GM19395 (cell line): ENCODE measurements around the gene SNX8.

Experiments
- ATAC-seq: cut with Tn5 transposase; IDR thresholded peaks from one replicate; pipeline ENCODE4 v1.9.1; 2021; ENCODE audit warnings: mild to moderate bottlenecking, moderate library complexity; ENCODE audit not compliant: unreplicated experiment

SNX8 gene

GRCh38 chr7:2266911-2267310 is 47.3 kb downstream of the SNX8 start:
- no peak for ATAC-seq

- ATAC-seq: no peak
Measured at GRCh38 chr7:2264158-2264557, 50.1 kb downstream of the SNX8 start.

GRCh38 chr7:2263176-2263575 is 51.1 kb downstream of the SNX8 start:
- no peak for ATAC-seq

DNA sequence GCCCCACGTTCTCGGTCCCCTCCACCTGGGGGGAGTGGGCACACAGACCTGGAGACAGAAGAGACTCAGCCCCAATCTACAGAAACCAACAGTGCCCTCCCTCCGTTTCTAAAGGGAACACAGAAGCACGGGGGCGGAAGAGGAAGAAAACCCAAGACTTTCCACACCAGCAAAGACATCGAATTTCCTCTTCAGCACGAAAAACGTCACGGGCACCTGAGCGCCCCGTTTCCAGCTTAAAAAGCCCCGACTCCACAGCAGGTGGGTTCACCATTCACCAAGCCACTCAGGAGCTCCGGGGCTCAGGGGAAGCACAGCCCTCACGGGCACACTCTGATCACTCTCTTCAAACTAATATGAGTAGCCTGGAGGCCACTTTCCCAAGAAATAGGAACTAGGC is 52.6 kb downstream of the SNX8 start:
- no peak for ATAC-seq

DNA sequence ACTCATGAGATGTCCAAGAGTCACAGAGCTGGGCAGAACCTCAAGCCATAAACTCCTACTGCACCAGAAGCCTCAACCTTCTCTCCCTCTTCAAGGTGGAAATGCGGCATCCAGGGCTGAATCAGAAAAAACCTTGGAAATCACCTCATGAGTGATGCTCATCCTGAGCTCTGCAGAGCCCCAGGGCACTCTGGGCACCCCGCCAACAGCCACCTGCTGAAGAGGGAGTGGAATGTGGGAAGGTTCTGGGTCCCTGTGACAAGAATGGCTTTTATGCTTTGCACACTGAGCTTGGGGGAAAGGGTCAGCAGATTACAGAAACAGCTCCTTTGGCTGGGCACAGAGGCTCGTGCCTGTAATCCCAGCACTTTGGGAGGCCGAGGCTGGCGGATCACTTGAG is 53.4 kb downstream of the SNX8 start:
- no peak for ATAC-seq

GRCh38 chr7:2259480-2259879 is 54.8 kb downstream of the SNX8 start:
- ATAC-seq: no peak

GRCh38 chr7:2258661-2259365 is 55.4 kb downstream of the SNX8 start:
- peak; percentile 66 for ATAC-seq

DNA sequence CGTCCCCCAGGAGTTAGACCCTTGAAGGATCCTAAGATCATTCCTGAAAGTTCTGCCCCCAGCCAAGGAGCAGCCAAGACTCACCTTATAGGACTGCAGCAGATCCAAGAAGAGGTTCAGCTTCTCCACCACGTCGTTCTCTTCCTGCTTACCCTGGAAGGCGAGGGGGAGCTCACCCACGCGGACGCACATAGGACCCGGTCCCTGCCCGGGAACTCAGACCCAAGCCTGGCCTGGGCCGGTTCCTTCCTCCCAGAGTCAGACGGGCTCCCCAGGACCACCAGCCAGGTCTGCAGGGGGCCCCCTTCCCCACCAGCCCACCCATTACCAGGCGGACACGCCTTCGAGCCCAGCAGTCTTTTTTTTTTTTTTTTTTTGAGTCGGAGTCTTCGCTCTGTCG is 56.6 kb downstream of the SNX8 start:
- no peak for ATAC-seq

DNA sequence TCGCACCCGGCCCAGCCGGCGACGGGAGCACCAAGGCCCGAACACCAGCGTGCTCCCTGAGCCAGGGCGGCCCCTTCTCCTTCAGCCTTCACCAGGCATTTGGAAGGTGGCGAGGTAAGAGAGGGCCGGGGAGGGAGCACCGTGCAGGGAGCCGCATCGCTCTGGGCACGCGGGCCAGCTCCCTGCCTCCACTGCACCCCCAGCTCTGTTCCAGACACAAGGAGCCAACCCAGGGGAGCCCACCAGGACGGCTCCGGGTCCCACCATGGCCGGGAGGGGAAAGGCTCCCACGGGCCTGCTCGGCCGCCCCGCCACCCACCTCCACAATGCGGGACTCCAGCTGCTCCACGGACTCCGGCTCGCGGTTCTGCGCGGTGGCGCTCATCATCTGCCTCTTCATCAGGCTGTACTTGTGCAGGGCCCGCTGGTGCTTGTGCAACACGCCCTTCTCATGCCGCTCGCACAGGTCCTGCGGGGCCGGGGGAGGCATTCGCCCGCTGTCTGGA is 57.1 kb downstream of the SNX8 start:
- no peak for ATAC-seq

DNA sequence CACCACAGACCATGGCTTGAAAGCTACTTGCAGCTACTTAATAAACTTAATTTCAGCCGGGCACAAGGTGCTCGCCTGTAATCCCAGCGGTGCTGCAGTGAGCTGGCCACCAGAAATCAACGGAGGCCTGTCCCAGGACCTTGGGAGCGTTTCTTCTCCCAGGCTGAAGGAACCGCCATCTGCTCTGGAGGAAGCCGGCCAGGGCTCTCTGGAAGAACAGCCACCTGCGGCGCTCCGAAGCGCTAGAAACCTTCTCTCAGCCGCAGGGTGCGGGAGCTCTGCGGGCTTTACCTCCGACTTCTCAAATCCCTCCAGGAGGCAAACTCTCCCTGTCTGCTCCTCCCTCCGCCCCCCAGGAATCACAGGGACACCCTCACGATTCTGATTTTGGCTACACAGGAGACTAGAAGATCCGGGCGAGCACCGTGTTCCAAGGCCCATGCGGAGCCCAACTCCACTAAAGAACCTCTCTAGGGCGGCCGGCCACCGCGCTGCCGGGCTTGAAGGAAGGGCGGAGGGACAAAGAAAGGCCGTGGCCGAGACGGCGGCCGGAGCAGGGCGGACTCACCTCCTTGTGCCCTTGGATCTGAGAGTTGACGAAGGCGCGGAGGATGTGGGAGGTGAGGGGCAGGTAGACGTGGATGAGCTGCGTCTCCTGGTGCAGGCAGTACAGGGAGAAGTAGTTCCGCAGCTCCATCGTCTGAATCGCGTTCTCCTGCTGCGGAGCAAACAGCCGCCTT is 57.8 kb downstream of the SNX8 start:
- ATAC-seq: no peak

- ATAC-seq: no peak
Measured at GRCh38 chr7:2255145-2256139, 58.8 kb downstream of the SNX8 start.

- no peak for ATAC-seq
Measured at GRCh38 chr7:2254429-2255144, 59.7 kb downstream of the SNX8 start.

DNA sequence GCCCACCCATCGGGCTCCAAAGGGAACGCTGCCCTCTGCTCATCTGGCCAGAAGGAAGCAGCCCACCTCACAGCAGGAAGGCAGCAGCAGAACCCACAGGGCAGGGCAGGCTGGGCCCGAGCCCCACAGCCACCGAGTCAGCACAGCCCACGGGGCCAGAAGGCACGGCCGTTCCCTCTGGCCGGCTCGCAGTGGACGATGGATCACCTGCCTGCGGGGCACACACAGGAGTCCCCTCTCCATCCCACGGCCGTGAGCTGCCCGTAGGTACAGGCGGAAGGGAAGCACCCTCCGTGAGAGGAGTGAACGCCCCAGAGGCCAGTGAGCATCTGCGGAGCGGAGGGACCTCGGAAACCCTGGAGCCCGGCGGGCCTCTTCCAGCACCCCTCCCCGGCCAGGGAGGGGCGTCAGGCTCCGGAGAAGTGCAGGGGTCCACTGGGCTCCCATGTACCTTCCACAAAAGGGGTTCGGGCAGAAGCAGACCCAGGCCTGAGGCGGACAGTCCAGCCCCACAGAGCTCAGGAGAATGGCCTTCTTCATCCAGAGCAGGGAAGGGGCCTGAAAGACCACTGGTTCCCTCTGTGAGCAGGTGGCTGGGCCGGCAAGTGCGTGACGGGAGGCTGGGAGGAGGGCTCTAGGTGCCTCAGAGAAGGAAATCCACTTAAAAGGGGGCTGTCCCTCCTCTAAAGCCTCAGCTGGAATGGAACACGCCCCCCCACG is 60.6 kb downstream of the SNX8 start:
- ATAC-seq: no peak

DNA sequence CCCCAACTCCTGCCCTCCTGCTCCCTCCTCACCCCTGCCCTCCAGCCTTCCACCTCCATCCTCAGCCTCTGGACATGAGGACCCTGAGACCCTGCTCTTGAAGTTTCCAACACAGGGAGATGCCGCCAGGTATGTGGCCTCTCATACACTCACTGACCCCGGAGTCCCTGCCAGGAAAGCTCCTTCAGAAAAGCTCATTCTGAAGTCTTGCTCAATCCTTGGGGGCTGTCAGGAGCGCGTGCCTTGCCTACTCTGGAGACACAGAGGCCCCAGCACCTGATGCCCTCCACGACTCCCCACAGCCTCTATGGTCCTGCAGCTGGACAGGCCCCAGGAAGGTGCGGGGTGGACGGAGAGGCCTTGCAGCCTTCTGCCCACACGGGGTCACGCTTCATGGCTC is 61.2 kb downstream of the SNX8 start:
- no peak for ATAC-seq

DNA sequence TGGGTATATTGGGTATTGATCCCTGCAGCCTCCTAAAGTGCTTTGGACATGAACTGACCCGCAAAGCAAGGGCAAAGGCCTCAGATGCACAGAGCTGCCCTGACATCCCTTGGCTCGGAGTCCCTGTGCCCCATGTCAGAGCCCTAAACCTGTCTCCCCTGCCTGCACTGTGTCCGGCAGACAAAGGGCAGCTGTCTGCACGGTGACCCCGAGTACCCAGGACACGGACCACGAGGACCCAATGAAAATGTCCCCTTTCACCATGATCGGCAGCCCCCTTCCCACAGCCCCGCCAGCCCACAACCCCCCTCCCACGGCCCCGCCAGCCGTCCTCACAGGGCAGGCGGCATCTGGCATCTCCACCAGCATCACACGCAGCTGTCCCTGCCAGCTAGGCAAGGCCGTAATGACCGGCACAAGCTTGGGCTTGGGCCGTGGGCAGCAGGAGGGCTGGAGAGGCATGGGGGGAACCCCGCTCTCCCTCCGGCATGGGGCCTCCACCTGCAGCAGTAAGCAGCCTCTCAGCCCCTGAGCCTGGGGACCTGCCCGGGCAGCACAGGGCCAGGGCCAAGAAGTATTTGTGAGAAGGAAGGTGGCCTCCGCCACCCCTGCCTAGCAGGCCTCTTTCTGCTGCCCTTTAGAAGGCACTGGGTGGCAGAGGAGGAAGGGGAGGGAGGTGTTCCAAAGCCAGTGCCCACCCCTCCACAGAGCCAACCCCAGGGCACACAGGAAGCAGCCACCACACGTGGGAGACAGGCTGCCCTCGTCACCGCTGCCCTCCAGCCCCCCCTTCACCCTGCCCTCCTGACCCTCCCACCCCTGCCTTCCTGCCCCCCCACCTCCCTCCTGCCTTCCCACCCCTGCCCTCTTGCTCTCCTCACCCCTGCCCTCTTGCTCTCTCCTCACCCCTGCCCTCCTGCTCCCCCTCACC is 62.1 kb downstream of the SNX8 start:
- no peak for ATAC-seq

DNA sequence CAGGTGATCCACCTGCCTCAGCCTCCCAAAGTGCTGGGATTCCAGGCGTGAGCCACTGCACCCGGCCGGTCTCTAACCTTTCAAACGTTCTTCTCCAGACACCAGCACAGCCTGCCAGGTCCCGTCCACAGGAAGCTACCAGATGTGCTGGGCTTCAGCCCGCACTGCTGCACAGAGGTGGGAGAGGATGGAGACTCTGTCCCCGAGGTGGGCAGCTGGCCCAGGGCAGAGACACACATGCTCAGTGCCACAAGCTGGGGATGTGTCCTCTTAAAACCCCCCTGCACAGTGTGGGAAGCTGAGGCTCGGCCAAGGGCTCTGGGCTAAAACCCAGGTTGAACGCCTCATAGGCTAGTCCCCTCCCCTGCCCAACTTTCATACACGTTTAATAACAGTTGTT is 62.9 kb downstream of the SNX8 start:
- ATAC-seq: no peak

GRCh38 chr7:2249744-2250323 is 64.4 kb downstream of the SNX8 start:
- no peak for ATAC-seq

- peak; percentile 61 for ATAC-seq
Measured at GRCh38 chr7:2248984-2249694, 65.1 kb downstream of the SNX8 start.
